NCI-H460 (cell line): ENCODE data around the gene MINDY3. TPM values are rescaled to one million over a fixed set of nuclear protein-coding genes. Genes with fewer than 3 reads are reported as not detected.
"Not testable (repeated sequence)": the region's sequence is repeated elsewhere in the genome, so short reads cannot be mapped to it uniquely, and the experiment has no call there.

Experiments
- DNase-seq: peaks from one replicate; pipeline ENCODE4 v3.0.0-alpha.2; 2016; ENCODE audit warnings: low read depth; ENCODE audit errors: extremely low read depth
- polyA plus RNA-seq: library from polyadenylated mRNA; depleted of rRNA; stranded (reverse); fragments of >200 nt; gene quantifications from 2 replicates; pipeline ENCODE4 v1.2.3, GENCODE V29; 2014; cell fraction: nucleus; rRNA removed
- total RNA-seq: library from RNA; depleted of rRNA; stranded (reverse); fragments of >200 nt; shearing (Covaris generic); gene quantifications from 2 replicates; pipeline ENCODE4 v1.2.3, GENCODE V29; 2014; rRNA removed

MINDY3 gene
- total RNA-seq = 32.8 and 40.6 TPM in 2 replicates
- polyA plus RNA-seq = 25.8 and 30.2 TPM in 2 replicates

- DNase-seq = peak; percentile 71
Measured at GRCh38 chr10:15859906-15860691, at the start of gene MINDY3. Gene MINDY3 (minus strand): TSS chr10:15860507. CDS start chr10:15860299, 208 bp downstream.

GRCh38 chr10:15901889-15902288, 41.6 kb upstream of the MINDY3 start:
- no peak for DNase-seq

DNA sequence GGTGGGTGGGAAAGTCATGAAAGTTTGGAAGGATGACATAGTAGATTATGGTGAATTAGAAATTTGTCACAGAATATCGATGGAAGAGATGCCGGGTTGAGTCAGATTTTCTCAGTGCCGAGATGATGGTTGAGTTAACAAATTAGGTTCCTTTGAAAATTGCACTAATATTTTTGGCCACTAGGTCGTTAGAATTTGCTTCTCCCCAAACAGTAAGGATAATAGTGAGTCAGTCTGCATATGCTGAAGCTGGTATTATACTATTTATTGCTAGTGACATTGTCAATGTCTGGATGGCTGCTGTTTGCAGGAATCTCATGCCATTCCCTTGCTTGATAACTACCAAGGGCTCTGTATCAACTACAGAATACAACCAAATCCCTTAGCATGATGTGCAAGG, 37.7 kb upstream of the MINDY3 start:
- DNase-seq = peak; percentile 2

- DNase-seq = no peak
Measured at GRCh38 chr10:15897287-15897686, 37.0 kb upstream of the MINDY3 start.

- DNase-seq = no peak
Measured at GRCh38 chr10:15896654-15897053, 36.3 kb upstream of the MINDY3 start.

GRCh38 chr10:15884447-15884846, 24.1 kb upstream of the MINDY3 start:
- no peak for DNase-seq

DNA sequence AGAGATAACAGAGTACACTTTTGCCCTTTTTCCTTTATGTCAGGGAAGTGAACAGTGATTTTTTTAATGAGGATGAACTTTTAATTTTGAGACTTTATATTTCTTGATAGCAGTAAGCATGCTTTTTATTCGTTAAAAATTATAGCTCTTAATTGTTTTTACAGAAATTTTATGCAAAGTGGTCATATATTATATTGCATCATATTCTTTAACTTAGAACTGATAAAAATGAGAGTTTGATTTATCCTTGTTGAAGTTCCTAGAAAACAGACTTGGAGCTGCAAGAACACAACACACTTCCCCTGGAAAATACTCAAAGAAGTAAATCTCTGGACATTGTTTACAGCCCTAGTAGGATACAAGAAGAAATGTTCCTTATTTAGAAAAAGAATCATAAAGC, 21.2 kb upstream of the MINDY3 start:
- DNase-seq = no peak

- DNase-seq = no peak
Measured at GRCh38 chr10:15879663-15880062, 19.4 kb upstream of the MINDY3 start.

GRCh38 chr10:15879058-15879457, 18.8 kb upstream of the MINDY3 start:
- peak; percentile 36 for DNase-seq

- no peak for DNase-seq
Measured at GRCh38 chr10:15877836-15878576, 17.7 kb upstream of the MINDY3 start.

DNA sequence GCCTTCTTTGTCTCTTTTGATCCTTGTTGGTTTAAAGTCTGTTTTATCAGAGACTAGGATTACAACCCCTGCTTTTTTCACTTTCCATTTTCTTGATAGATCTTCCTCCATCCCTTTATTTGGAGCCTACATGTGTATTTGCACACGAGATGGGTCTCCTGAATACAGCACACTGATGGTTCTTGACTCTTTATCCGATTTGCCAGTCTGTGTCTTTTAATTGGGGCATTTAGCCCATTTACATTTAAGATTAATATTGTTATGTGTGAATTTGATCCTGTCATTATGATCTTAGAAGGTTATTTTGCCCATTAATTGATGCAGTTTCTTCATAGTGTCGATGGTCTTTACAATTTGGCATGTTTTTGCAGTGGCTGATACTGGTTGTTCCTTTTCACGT, 16.0 kb upstream of the MINDY3 start:
- DNase-seq = not testable (repeated sequence)

- not testable (repeated sequence) for DNase-seq
Measured at GRCh38 chr10:15872645-15873044, 12.3 kb upstream of the MINDY3 start.

DNA sequence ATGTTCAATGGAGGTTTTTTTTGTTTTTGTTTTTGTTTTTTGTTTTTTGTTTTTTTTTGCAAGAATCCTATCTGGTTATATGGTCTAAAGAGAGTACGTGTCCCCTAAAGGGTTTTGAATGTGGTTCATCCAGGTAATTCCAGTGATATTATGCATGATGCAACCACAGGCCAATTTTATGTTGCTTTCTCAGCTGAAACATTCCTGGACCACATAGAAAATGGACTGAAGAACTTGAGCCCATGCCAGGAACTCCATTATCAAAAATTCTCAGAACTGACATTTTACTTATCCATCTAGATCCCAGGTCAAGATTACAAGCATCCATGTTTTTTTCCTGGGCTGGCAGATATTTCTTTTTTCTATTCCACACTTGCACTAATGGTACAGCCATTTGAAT, 11.5 kb upstream of the MINDY3 start:
- DNase-seq = no peak

GRCh38 chr10:15869935-15870334, 9.6 kb upstream of the MINDY3 start:
- DNase-seq = no peak

DNA sequence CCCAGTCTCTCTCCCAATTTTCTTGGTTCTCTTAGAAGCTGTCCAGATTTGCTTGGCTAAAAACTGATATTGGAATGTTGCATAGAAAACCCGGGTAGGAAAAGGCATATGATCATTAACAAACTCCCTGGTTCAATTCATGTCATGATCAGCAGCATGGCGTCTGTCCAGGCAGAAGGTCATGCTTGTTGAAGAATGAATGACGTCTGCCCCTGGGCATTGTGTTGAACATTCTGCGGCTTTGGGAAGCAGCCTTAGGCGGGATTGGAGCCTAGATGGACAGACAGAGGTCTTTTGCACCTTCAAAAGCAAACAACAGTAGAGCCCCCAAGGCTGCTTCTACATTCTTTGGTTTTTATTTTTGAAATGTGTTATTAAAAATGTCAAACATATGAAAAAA, 7.7 kb upstream of the MINDY3 start:
- no peak for DNase-seq

DNA sequence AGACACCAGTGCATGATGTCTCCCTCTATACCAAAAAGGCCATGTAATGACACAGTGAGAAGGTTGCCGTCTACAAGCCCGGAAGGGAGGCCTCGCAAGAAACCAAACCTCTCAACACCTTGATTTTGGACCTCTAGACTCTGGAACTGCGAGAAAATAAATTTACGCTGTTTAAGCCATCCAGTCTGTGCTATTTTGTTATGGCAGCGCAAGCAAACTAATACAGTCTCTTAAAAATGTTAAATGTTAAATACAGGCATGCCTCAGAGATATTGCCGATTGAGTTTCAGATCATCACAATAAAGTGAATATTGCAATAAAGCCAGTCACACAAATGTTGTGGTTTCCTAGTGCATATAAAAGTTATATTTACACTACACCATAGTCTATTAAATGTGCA, 5.0 kb upstream of the MINDY3 start:
- no peak for DNase-seq

GRCh38 chr10:15864419-15864818, 4.1 kb upstream of the MINDY3 start:
- no peak for DNase-seq

DNA sequence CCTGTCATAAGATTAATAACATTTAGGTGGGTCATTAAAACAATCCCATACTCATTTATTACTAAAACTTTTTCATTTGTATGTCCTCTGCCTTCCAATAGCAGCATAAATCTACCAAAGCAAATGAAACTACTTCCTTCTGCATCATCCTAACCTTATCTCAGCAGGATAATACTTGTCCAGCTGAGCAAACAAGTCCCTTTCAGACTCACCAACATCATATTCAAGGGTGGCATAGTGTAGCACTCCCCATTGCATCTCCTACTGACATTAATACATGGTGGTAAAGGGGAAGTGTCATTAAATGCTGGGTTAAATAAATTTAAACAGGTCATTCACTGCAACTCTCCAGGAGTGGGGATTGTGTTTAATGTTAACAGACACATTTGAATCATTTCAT, 3.4 kb upstream of the MINDY3 start:
- no peak for DNase-seq

DNA sequence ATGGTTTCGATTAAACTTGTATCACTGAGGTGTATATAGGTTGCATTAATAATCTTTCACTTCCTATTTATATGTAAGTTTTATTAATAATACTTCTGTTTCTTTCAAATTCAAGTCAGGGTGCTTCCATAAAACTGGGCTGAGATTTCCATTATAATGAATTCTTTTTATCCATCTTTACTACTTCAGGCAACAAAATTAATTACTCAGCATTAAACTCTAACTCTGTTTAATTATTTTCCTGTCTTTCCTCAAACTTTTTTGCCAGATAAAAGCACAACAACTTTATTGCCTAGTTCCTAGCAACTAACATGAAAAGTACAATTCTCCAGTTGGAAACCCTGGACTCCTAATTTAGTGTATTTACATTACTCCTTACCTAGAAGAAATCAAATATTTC, 3.0 kb upstream of the MINDY3 start:
- DNase-seq = no peak

DNA sequence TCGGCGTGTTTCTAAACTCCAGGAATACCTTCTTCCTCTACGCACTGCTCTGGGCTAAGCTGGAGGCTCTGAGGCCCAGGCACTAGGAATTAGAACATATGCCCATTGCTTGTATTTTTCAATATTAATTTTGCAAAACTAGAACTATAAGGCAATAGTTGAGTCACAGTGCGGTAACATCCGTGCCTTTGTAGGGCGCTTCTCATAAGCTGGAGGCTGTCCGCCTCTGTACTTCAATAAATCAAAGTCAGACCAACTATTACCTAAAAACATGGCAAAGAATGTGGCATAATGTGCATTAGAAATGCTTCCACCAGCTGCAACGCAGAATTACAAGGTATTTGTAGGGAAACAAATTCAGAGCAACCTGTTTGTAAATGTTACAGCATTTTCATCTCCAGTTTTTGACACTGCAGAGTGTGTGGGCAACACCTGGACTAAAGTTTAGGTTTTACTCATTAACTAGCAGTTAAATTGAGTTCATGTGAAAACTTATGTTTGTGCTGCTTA, 440 bp upstream of the MINDY3 start:
- DNase-seq = no peak

DNA sequence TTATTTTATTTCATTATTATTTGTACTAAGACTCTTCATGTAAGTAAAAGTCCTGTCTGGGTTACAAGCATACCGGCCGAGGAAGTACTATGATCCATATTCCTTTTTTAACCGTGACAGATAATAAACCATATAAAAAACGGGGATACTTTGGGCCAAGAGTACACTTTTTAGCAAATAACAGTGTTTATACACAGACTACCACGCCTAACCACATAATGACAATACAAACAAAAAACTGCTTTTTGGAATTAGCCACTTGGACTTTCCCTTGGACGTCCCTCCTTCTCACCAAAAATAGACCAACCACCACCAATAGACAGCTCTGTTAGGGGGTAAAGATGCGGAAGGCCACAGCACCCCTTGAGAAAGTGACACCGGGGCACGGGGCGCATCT, 800 bp downstream of the MINDY3 start:
- no peak for DNase-seq

DNA sequence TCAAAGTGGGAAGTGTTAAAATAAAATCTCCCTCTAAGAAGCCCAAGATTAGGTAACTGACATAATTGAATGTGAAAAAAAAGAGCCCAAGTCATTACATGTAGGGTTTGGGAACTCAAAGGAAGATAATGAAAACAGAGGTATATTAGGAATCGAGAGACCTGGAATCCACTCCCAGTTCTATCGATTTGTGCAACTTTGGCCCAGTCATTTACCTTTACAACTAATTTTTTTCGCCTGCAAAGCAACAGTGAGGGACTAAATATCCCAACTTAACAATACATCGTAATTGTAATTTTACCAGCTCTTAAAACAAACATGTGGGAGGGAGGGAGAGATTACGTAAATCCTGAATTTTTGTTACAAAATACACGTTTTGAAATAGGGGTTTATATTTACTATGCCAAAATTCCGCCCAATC, 1.4 kb downstream of the MINDY3 start:
- DNase-seq = no peak
